ENCODE data around the gene ITGB1BP1.
A peak's percentile ranks its signal among the peaks of the same experiment; 100 is the strongest.
"Not testable (repeated sequence)": the region's sequence is repeated elsewhere in the genome, so short reads cannot be mapped to it uniquely, and the experiment has no call there.

The ITGB1BP1 gene

DNA sequence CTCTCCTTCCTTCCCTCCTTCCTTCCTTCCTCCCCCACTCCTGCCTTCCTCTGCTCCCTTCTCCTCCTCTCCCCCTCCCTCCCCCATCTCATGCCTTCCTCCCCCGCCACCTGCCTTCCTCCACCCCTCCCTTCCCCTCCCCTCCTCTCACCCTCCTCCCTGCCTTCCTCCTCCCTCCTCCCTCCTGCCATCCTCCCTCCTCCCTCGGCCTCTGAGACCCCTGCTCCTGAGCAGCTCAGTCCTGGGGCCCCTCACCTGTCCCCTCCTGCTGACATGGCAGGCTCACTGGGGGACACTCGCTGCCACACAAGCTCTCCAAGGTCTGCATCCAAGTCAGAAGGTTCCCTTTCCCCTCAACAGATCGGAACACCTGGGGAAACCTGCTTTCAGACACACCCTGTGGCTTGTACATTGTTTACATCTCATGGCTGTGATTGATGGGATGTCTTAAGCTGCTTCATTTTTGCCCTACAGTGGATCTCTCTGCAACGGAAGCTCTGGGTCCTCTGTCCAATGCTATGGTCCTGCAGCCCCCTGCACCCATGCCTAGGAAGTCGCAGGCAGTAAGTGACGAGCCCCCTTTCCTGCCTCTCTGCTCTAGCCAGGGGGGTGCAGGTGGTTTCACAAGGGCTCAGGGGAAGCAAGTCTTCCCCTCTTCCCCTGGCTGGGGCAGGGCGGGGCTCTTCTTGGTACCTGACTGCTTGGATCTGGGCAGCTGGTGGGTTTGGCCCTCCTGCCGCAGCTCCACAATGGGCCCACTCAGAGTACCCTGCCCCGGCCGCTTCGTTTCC, 22.9 kb downstream of the ITGB1BP1 start:
- no peak for DNase-seq

- no peak for DNase-seq
Measured at GRCh38 chr2:9398881-9399780, 24.2 kb downstream of the ITGB1BP1 start.

- DNase-seq = not testable (repeated sequence)
Measured at GRCh38 chr2:9398251-9398650, 25.1 kb downstream of the ITGB1BP1 start.

- no peak for DNase-seq
Measured at GRCh38 chr2:9397201-9397600, 26.1 kb downstream of the ITGB1BP1 start.

- no peak for DNase-seq
Measured at GRCh38 chr2:9394816-9395215, 28.5 kb downstream of the ITGB1BP1 start.

- no peak for DNase-seq
Measured at GRCh38 chr2:9392898-9393765, 30.2 kb downstream of the ITGB1BP1 start.

- no peak for DNase-seq
Measured at GRCh38 chr2:9391961-9392720, 31.2 kb downstream of the ITGB1BP1 start.

DNA sequence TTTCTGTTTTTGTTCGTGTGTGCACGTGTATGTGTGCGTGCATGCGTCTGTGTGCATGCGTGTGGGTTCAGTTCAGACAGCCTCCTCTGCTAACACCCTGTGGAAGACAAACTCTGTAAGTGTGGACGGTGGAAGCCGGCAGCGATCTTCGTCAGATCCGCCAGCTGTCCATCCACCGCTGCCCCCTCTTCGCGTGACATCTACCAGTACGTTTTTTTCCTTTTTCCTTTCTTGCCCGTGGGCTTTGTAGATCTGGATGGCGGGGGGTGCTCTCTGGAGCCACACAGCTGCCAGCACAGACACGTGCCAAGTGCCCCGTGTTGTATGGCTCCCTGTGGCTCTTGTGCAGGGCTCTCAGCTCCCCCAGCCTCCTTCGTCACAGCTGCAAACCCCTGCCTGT, 32.3 kb downstream of the ITGB1BP1 start:
- no peak for DNase-seq

- DNase-seq = no peak
Measured at GRCh38 chr2:9390151-9390850, 33.0 kb downstream of the ITGB1BP1 start.

DNA sequence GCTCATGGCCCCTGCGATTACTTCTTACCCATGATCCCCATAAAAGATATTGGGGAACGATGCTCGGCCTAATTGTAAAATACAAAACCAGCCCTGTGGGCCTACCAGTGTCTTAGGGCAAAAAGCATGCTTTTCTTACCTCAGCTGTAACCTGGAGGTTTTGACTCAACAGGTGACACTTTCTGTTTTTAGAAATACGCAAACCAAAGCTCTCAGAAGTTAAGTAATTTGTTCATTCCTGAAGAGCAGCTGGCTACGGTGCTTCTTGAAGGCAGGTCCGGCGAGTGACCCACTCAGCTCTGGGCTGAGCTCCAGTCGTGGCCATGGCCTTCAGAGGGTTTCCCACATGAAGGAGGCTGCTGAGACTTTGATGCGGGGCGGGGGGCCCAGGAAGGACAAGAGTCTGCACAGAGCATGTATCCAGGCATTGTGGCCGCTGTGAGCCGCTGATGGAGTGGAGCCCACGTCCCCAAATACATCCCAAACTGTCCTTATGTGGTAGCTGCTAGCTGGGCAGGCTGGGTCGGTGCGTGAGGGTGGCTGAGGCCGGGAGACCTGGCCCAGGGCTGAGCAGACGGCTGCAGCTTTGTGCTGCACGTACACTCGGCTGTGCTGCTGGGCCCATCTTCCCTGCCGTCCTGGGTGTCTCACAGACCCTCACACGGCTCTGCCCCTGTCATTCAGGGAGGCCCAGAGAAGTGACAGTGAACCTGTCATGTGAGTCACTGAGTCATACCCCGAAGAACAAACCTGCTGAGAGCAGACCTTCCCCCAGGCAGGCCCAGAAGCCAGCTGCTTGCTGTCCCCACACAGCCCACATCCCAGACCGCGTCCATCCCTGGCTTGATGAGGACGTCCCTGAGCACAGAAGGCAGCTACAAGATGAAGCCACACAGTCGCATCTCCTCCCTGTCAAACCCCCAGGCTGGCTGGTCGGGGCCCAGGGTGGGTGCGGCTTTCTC, 34.1 kb downstream of the ITGB1BP1 start:
- no peak for DNase-seq

DNA sequence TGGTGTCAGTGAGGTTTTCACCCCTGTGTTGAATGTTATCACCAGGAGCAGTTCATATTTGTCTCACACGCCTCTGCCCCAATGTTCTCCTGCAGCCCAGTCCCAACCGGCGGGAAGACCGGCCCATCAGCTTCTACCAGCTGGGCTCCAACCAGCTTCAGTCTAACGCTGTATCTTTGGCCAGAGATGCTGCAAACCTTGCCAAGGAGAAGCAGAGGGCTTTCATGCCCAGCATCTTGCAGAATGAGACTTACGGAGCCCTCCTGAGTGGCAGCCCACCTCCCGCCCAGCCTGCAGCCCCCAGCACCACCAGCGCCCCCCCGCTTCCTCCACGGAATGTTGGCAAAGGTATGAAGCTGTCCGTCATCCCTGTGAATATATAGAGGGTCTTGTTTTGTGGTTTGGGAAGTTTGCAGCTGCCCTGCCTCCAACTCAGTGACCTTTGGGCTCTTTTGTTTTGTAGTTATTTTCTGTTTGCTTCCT, 35.1 kb downstream of the ITGB1BP1 start:
- no peak for DNase-seq

DNA sequence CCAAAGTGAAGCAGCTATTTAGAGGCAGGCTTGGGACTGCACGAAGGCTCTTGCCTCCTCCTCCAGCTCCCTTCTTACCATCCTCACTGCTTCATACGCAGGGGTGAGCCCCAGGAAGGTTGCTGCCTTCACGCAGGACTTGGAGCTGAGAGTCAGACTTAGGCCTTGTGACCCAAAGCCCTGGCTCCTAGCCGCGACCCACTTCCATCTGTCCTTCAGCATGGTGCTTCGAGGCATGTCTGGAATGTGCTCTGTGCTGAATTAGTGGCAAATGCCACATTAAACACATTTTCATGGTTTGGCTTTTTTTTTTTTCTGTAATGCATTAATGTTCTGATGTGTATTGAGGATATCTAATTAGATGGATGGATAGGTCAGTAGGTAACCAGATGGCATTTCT, 37.5 kb downstream of the ITGB1BP1 start:
- DNase-seq = no peak

DNA sequence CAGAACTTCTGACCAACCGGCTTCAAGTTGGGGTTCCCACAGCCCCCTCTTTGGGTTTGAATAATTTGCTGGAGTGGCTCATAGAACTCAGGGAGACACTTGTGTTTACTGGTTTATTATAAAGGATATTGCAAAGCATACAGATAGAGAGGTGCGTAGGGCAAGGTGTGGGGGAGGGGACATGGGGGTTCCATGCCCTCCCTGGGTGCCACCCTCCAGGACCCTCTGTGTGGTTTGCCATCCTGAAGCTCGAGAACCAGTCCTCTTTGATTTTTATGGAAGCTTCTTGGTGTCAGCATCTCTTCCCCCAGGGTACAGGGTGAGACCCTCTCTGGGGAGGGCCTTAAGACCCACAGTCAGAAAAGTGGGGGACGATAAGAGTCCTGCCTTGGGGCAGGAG, 38.8 kb downstream of the ITGB1BP1 start:
- no peak for DNase-seq

GRCh38 chr2:9382604-9383235, 40.6 kb downstream of the ITGB1BP1 start:
- DNase-seq = no peak

GRCh38 chr2:9380702-9381628, 42.4 kb downstream of the ITGB1BP1 start:
- DNase-seq = peak; percentile 78

GRCh38 chr2:9379391-9379755, 44.0 kb downstream of the ITGB1BP1 start:
- DNase-seq = peak; percentile 50

DNA sequence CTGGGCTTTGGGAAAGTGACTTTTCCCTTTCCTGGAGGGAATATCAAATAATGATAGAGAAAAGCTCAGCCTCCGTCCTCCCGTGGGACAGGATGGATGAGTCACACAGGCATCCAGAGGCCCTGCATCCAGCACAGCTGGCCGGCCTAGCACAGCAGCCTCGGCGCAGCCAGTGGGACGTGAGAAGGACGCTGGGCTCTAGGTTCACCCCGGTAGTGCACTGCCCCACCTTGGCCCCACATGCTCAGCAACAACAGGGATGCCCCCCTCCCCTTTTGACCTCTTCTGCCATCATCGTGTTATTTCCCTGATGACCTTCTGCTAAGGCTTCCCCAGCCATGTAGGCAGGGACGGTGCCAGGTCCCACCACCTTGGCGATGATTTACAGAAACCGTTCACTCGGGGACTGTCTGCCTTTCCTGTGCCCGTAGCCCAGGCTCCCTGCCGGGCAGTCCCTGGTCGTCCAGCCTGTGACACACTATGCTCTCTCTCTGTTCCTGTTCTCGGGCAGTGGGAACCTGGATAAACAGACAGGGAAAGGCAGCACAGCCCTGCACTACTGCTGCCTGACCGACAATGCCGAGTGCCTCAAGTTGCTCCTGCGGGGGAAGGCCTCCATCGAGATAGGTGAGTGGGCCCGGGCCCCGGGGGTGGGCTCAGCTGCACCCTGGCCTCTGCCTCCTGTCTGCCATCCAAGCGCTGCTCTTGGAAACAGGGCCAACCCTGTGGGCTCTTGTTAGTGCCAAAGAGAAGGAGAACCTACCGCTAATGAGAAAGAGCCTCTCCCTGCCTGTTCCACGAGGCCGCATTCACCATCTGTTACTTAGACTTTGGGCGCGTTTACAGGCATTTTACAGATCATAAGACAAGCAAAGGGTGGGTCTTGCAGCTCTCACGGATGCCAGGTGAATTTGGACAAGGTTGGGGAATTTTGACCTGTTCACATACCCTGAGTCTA, 44.6 kb downstream of the ITGB1BP1 start:
- peak; percentile 86 for DNase-seq

All from NCI-H446 treated with DMSO at 0.1 percent for 48 hours (cell line).